Activated naive CD8-positive, alpha-beta T cell treated with anti-CD3 and anti-CD28 coated beads, Interleukin-2, amount 50 U/mL, for 24 hours (primary cell): ENCODE results near the gene FAM20C.

Experiments
- ATAC-seq: fragments of 150-1000 bp; cut with Tn5 transposase; one replicate; pipeline ENCODE4 v1.10.0; 2021
- DNase-seq: peaks from one replicate; pipeline ENCODE4 v3.0.0; 2021
- H3K27ac Mint-ChIP-seq: one replicate; pipeline ENCODE4 v1.8.0; 2021; ENCODE audit warnings: mild to moderate bottlenecking, mixed read lengths
- H3K27me3 Mint-ChIP-seq: one replicate; pipeline ENCODE4 v1.8.0; 2021; ENCODE audit warnings: mixed read lengths
- H3K36me3 Mint-ChIP-seq: one replicate; pipeline ENCODE4 v1.8.0; 2021; ENCODE audit warnings: low read depth, mixed read lengths
- H3K4me1 Mint-ChIP-seq: one replicate; pipeline ENCODE4 v1.8.0; 2021; ENCODE audit warnings: mixed read lengths
- H3K4me3 Mint-ChIP-seq: one replicate; pipeline ENCODE4 v1.8.0; 2021; ENCODE audit warnings: mild to moderate bottlenecking, moderate library complexity, mixed read lengths
- H3K9me3 Mint-ChIP-seq: one replicate; pipeline ENCODE4 v1.8.0; 2021; ENCODE audit warnings: mixed read lengths

Gene FAM20C

DNA sequence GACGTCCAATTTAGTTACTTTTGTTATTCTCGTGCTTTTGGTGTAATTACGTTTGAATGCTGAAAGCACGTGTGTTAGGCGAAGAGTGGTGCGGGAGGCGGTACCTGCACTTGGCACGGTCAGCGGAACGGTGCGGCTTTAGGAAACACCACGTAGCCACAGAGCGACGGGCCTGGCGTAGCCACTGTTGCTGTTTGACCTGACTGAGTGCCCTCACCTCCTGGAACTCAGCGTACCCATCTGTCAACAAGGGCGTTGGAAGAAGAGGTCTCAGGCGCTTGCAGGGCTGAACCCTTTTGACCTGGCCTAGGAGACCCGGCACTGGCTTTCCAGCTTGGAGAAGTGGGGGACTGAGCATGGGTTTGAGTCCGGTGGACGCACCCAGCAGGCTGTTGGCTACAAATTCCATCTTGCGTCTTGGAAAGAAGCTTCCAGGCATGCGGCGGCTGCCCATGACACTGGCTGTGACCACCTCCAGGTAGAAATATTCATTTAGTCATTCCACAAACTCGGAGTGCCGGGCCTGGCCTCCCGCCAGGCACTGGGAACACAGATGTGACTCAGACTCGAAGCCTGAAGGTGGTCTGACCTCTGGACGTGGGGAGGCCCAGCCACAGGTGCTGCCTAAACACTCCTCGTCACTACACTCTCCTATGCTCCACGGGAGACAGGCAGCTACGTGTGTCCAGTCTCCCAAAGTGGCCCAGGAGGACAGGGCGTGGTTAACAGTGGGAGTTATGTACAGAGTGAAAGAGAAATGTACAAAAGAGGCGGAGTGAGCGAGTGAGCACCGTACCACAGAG lies 22.2 kb downstream of the FAM20C start:
- Mint-ChIP-seq H3K9me3 (no peaks in the 10 kb centered on the region), H3K36me3 (no peaks in the 10 kb centered on the region), H3K27me3 (no peaks in the 10 kb centered on the region), H3K27ac (no peak overlapping the region), H3K4me1 (no peaks in the 10 kb centered on the region), H3K4me3 (no peak overlapping the region)
- ATAC-seq, result no peak
- DNase-seq, result no peak

DNA sequence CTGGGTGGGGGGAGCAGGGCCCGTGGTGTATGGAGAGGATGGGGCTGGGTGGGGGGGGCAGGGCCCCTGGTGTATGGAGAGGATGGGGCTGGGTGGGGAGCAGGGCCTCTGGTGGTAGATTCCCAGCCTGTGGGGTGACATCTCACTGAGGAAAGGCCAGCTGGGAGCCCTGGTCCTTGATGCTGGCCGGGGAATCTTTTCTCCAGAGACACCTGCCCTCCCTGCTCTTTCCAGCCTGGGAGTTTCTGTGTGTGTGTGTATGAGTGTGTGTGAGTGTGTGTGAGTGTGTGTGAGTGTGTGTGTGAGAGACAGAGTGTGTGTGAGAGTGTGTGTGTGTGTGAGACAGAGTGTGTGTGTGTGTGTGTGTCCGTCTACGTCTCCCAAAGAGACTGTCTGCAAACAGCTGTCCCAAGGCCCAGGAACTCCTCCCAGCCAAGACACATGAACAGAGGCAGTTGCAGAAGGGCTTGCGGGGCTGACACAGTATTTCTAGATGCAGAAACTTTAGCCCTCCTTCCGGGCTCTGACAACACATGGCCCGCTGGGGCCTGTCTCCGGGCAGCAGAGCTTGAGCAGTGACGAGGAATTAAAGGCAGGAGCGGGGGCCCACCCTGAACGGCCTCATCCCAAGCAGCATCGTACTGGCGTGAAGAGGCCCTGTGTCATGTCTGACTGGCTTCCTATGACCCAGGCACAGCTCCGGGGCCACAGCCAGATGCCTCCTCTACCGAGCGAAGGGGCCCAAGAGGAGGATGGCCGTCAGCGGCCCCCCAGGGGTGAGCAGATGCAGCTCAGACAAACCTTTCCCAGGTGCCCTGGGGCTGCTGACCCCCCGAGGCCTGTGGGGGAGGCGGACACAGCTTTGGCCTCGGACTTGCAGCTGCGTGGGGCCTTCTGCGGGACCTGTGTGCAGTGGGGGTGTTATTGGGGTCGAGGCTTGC lies 24.3 kb downstream of the FAM20C start:
- H3K27me3 Mint-ChIP-seq, result no peaks in the 10 kb centered on the region
- H3K27ac Mint-ChIP-seq, result no peak overlapping the region
- DNase-seq (no peak), ATAC-seq (no peak)
- no peaks in the 10 kb centered on the region for H3K4me1 Mint-ChIP-seq
- H3K4me3 Mint-ChIP-seq, result no peak overlapping the region
- no peaks in the 10 kb centered on the region for H3K9me3 Mint-ChIP-seq
- no peaks in the 10 kb centered on the region for H3K36me3 Mint-ChIP-seq

- Mint-ChIP-seq H3K9me3 (no peaks in the 10 kb centered on the region), H3K4me1 (no peaks in the 10 kb centered on the region)
- DNase-seq, result no peak
Observed at GRCh38 chr7:217781-218180, 25.4 kb downstream of the FAM20C start.

GRCh38 chr7:218316-218715 lies 25.9 kb downstream of the FAM20C start:
- Mint-ChIP-seq H3K27me3 (no peaks in the 10 kb centered on the region), H3K36me3 (no peaks in the 10 kb centered on the region), H3K27ac (no peak overlapping the region), H3K9me3 (no peaks in the 10 kb centered on the region), H3K4me3 (no peak overlapping the region), H3K4me1 (no peaks in the 10 kb centered on the region)
- no peak for DNase-seq
- ATAC-seq, result no peak

More at GRCh38 chr7:217781-218180, 25.4 kb downstream of the FAM20C start:
- Mint-ChIP-seq H3K36me3 (no peaks in the 10 kb centered on the region), H3K27me3 (no peaks in the 10 kb centered on the region), H3K4me3 (no peak overlapping the region), H3K27ac (no peak overlapping the region)
- no peak for ATAC-seq

- H3K4me1 Mint-ChIP-seq, result no peaks in the 10 kb centered on the region
- DNase-seq (no peak), ATAC-seq (no peak)
- H3K9me3 Mint-ChIP-seq, result no peaks in the 10 kb centered on the region
- no peak overlapping the region for H3K27ac Mint-ChIP-seq
- H3K27me3 Mint-ChIP-seq, result no peaks in the 10 kb centered on the region
- no peaks in the 10 kb centered on the region for H3K36me3 Mint-ChIP-seq
- H3K4me3 Mint-ChIP-seq, result no peak overlapping the region
Observed at GRCh38 chr7:218896-219580, 26.7 kb downstream of the FAM20C start.

GRCh38 chr7:219581-220150 lies 27.3 kb downstream of the FAM20C start:
- ATAC-seq, result no peak
- no peak overlapping the region for H3K27ac Mint-ChIP-seq

DNA sequence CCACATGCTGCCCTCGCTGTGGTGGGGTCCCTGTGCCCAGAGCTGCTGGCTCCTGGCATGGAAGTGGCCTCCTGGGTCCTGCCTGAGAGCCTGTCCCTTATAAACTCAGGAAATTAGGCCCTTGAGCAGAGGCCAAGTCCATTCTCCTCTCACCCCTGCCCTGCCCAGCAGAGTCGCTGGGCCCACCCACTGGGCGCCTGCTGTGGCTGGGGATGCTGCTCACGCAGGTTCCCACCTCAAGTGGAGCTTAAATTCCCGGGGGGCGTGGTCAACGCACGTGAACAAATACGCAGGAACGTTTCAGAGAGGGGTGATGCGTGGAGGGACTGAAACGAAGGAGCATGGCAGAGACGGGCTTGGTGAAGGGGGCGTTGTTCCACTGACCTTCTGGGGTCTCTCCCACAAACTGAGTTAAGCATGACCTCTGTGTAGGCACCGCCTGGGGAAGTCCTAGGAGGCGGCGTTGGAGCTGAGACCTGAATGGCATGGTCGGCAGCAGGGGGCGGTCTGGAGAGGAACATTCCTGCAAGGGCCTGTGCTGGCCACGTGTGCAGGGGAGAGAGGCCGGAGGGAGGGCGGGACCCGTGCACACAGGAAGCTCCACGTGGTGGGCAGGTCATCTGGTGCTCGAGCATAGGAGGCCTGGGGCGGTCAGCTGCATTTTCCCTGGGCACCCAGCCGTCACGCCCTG lies 27.9 kb downstream of the FAM20C start:
- no peak overlapping the region for H3K4me3 Mint-ChIP-seq
- H3K27ac Mint-ChIP-seq, result no peak overlapping the region
- no peaks in the 10 kb centered on the region for H3K4me1 Mint-ChIP-seq
- no peaks in the 10 kb centered on the region for H3K27me3 Mint-ChIP-seq
- DNase-seq (no peak), ATAC-seq (no peak)
- H3K36me3 Mint-ChIP-seq, result no peaks in the 10 kb centered on the region
- H3K9me3 Mint-ChIP-seq, result no peaks in the 10 kb centered on the region

More at GRCh38 chr7:219581-220150, 27.3 kb downstream of the FAM20C start:
- DNase-seq, result no peak
- no peaks in the 10 kb centered on the region for H3K9me3 Mint-ChIP-seq
- no peaks in the 10 kb centered on the region for H3K4me1 Mint-ChIP-seq
- H3K27me3 Mint-ChIP-seq, result no peaks in the 10 kb centered on the region
- H3K36me3 Mint-ChIP-seq, result no peaks in the 10 kb centered on the region
- H3K4me3 Mint-ChIP-seq, result no peak overlapping the region

DNA sequence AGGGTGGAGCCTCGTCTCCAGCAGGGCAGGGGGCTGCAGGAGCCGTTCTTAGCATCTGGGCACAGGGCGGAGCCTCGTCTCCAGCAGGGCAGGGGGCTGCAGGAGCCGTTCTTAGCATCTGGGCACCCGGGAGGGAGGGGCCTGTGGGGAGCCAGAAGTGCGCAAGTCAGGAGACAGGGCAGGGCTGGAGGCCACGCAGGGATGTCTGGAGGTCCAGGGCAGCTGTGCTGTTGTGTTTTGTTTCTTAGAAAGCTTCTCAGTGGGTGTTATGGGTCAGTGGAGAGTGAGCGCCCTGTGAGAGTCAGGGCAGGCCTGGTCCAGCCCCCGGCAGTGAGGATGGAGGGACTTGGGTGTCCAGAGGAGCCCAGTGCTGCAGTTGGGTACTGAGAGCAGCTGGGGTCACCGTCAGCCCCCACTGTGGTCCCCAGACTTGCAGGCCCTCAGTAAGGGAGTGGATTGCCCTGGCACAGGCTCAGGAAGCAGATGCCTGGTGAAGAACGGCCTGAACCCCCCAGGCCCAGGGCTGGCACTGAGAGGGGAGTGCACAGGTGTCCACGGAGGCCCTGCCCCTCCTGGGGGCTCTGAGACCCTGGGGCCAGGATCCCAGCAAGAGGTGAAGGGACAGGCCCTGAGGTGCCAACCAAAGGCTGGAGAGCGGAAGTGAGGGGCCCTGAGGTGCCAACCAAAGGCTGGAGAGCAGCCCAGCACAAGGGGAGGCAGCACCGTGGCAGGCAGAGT lies 29.8 kb downstream of the FAM20C start:
- Mint-ChIP-seq H3K9me3 (no peaks in the 10 kb centered on the region), H3K27ac (no peak overlapping the region), H3K36me3 (no peaks in the 10 kb centered on the region), H3K4me1 (no peaks in the 10 kb centered on the region), H3K27me3 (no peaks in the 10 kb centered on the region), H3K4me3 (no peak overlapping the region)
- DNase-seq (no peak), ATAC-seq (peak; percentile 24)

GRCh38 chr7:222716-223041 lies 30.3 kb downstream of the FAM20C start:
- no peaks in the 10 kb centered on the region for H3K4me1 Mint-ChIP-seq
- H3K4me3 Mint-ChIP-seq, result no peak overlapping the region
- ATAC-seq (no peak), DNase-seq (no peak)
- no peaks in the 10 kb centered on the region for H3K36me3 Mint-ChIP-seq
- no peak overlapping the region for H3K27ac Mint-ChIP-seq
- no peaks in the 10 kb centered on the region for H3K27me3 Mint-ChIP-seq
- H3K9me3 Mint-ChIP-seq, result no peaks in the 10 kb centered on the region

DNA sequence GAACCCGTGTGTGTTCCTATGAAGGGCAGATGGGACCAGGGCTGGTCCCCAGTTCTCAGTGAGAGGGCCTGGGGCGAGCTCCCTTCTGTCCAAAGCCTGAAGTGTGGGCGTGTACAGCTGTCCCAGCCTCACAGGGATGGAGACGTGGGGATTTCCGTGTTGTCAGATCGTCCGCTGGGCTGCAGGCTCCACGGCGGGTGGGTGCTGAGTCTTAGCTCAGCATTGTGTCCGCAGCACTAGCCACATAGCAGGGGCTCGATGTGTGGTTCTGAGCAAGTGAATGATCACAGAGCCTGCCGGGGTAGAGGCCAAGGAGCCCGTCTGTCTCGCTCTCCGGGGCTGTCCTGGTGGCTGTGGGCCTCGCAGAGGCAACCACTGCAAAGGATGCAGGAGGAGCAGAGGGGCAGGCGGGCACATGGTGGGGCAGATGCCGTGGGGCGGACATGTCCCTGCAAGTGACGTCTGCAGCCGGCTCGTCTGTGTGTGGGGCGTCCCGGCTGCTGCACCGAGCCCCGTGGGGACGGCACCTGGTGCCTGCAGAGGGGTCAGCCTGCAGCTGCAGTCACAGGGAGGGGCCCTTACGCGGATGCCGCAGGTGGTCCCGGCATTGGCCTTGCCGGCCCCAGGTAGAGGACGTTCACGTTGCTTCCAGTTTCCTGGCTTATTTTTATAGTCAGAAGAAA lies 30.9 kb downstream of the FAM20C start:
- no peak overlapping the region for H3K4me3 Mint-ChIP-seq
- ATAC-seq, result no peak
- no peaks in the 10 kb centered on the region for H3K36me3 Mint-ChIP-seq
- DNase-seq, result no peak
- no peaks in the 10 kb centered on the region for H3K4me1 Mint-ChIP-seq
- no peaks in the 10 kb centered on the region for H3K27me3 Mint-ChIP-seq
- H3K9me3 Mint-ChIP-seq, result no peaks in the 10 kb centered on the region
- H3K27ac Mint-ChIP-seq, result no peak overlapping the region

DNA sequence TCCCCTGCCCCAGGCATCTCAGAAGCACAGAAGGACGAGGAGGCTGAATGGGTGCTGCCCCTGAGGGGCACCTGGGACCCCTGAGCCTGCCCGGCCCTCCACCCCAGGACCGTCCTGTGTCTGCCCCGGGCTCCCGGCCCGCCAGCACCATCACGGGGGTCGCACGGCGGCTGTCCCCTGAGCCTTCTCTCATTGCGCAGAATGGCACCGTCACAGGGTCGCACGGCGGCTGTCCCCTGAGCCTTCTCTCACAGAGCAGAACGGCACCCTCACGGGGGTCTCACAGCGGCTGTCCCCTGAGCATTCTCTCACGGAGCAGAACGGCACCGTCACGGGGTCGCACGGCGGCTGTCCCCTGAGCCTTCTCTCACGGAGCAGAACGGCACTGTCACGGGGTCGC lies 31.5 kb downstream of the FAM20C start:
- no peak for ATAC-seq
- Mint-ChIP-seq H3K27me3 (no peaks in the 10 kb centered on the region), H3K4me1 (no peaks in the 10 kb centered on the region), H3K9me3 (no peaks in the 10 kb centered on the region), H3K36me3 (no peaks in the 10 kb centered on the region), H3K4me3 (no peak overlapping the region), H3K27ac (no peak overlapping the region)
- DNase-seq, result no peak

DNA sequence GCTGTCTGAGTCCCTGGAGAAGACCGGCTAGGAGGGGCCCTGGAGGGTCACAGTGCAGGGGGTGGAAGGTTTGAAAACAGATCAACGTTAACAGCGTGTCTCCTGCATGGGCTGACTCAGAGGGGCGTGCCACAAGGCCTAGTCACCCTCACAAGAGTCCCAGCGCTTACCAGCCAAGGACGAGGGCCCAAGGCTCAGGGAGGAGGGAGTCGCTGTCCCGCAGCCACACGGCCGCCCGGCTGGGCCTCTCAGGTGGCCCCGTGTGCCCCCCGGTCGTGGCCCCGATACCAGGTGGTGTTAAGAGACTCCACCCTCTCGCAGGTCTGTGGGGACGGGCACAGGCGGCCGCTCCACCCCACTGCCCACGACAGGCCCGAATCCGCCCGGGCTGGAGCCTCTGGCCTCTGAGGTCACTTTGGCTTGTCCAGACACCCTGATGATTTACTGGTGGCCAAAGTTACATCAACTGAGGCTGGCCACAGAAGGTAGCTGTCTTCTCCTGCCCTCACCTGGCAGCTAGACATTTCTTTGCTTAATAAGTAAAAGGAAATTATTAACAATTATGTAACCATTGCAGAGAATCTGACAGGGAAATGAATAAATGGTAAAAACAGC lies 34.0 kb downstream of the FAM20C start:
- Mint-ChIP-seq H3K9me3 (no peaks in the 10 kb centered on the region), H3K4me1 (no peaks in the 10 kb centered on the region), H3K36me3 (no peaks in the 10 kb centered on the region), H3K4me3 (no peak overlapping the region), H3K27me3 (no peaks in the 10 kb centered on the region), H3K27ac (no peak overlapping the region)
- no peak for DNase-seq
- ATAC-seq, result no peak

DNA sequence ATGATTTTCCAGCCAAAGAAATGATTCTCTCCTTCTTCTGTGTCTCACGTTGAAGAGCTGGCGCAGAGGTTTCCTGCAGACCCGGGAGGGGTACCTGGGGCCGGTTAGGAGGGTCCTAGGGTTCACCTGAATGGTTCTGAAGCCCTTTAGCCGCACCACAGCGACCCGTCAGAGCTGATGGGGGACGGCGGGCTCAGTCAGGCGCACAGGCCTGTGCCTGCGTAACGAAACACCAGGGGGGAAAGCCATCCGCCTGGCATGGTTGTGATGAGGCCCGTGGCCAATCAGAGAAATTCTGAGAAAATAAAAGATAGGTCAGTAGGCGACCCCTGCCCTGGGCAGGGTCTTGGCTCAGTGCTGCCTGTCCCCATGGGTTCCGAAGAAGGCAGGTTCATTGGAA lies 35.6 kb downstream of the FAM20C start:
- Mint-ChIP-seq H3K4me1 (no peaks in the 10 kb centered on the region), H3K36me3 (no peaks in the 10 kb centered on the region), H3K27ac (no peak overlapping the region), H3K9me3 (no peaks in the 10 kb centered on the region), H3K4me3 (no peak overlapping the region), H3K27me3 (no peaks in the 10 kb centered on the region)
- DNase-seq (no peak), ATAC-seq (no peak)
